22Rv1 (cell line): Measurements from ENCODE around the gene CPA3.
A peak's percentile ranks its signal among the peaks of the same experiment; 100 is the strongest.

Source experiments
- H3K27ac ChIP-seq: fragments of 450-650 bp; 2 replicates; pipeline ENCODE4 v1.5.1; 2017
- CTCF ChIP-seq: fragments of 450-650 bp; IDR thresholded peaks from 2 replicates; pipeline ENCODE4 v1.5.1; 2017; ENCODE audit warnings: mild to moderate bottlenecking
- ZFX ChIP-seq: fragments of 450-650 bp; IDR thresholded peaks from 2 replicates; pipeline ENCODE4 v1.6.1; 2017; ENCODE audit warnings: antibody characterized with exemption, borderline replicate concordance

The CPA3 gene

GRCh38 chr3:148865049-148865448, at the start of gene CPA3:
Gene CPA3 (plus strand): TSS chr3:148865296. CDS start chr3:148865308, 12 bp downstream.
- H3K27ac ChIP-seq = no peak within 1 kb of the TSS
- TF ChIP-seq ZFX (no peak), CTCF (no peak)

GRCh38 chr3:148815316-148816110, 49.6 kb upstream of the CPA3 start:
- TF ChIP-seq CTCF (no peak), ZFX (no peak)
- H3K27ac ChIP-seq = no peak overlapping the region

- peak overlapping the region; percentile 29; the same call in 1 of the 2 replicates for H3K27ac ChIP-seq
- TF ChIP-seq ZFX (no peak), CTCF (no peak)
Measured at GRCh38 chr3:148816427-148816826, 48.7 kb upstream of the CPA3 start.

GRCh38 chr3:148816981-148817525, 48.0 kb upstream of the CPA3 start:
- peak overlapping the region; percentile 29; the same call in 1 of the 2 replicates for H3K27ac ChIP-seq
- TF ChIP-seq ZFX = no peak
- no peak for TF ChIP-seq CTCF

GRCh38 chr3:148820361-148821245, 44.5 kb upstream of the CPA3 start:
- H3K27ac ChIP-seq = no peak overlapping the region

GRCh38 chr3:148823026-148823425, 42.1 kb upstream of the CPA3 start:
- TF ChIP-seq ZFX (no peak), CTCF (no peak)
- H3K27ac ChIP-seq = no peak overlapping the region

More at GRCh38 chr3:148820361-148821245, 44.5 kb upstream of the CPA3 start:
- no peak for TF ChIP-seq ZFX

- no peak for TF ChIP-seq CTCF
- TF ChIP-seq ZFX = no peak
Measured at GRCh38 chr3:148825476-148825875, 39.6 kb upstream of the CPA3 start.

More at GRCh38 chr3:148825476-148825875, 39.6 kb upstream of the CPA3 start:
- H3K27ac ChIP-seq = no peak overlapping the region
